GM23248 (cell line): ENCODE measurements around the gene DNAH2.

Experiments
- EZH2 ChIP-seq: fragments of 200-600 bp; sonication (generic); IDR thresholded peaks from 2 replicates; pipeline ENCODE4 v1.6.1; 2018; ENCODE audit warnings: antibody characterized with exemption, mild to moderate bottlenecking; ENCODE audit not compliant: insufficient read depth, poor library complexity, severe bottlenecking
- EZH2phosphoT487 ChIP-seq: fragments of 200-600 bp; sonication (generic); IDR thresholded peaks from 2 replicates; pipeline ENCODE4 v1.6.1; 2018; ENCODE audit warnings: antibody characterized with exemption, moderate library complexity, mild to moderate bottlenecking, low read depth; ENCODE audit not compliant: insufficient read depth

DNA sequence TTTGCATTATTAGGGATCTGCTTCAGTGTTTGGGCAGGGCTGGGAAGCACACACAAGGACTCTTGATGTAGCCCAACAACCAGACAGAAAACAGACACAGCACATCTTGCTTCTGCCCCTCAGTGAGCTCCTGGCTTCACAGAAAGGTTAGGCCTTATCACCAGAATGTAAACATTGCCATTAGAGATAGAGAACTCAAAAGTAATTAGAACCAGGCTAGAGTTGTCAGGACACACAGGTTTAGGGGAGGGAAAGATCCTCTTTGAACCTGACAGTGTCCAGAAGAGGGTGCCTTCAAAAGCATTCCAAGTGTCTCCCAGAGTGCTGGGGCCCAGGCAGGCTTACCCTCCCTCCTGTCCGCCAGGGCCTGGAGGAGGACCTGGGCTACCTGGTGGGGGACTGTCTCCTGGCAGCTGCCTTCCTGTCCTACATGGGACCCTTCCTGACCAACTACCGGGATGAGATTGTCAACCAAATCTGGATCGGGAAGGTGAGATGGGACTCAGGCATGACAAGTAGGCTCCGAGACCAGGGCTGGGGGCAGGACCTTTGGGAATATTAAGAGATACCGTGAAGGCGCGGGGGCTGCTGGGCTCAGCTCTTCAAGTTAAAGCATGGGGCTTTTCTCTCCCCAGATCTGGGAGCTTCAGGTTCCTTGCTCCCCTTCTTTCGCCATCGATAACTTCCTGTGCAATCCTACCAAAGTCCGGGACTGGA, 99.5 kb downstream of the DNAH2 start:
- TF ChIP-seq EZH2: no peak
- TF ChIP-seq EZH2phosphoT487: no peak
